GM12891 (cell line): ENCODE data around the gene ANKRD10.

Source experiments
- DNase-seq: peaks from one replicate; pipeline ENCODE4 v3.0.0; 2011; ENCODE audit warnings: low spot score; ENCODE audit not compliant: insufficient read length
- FAIRE-seq: peaks from 2 replicates; lab custom pipeline; 2011; peaks lifted over from hg19 to GRCh38; lab: Jason Lieb, UNC
- PAX5 ChIP-seq: IDR thresholded peaks from 2 replicates; pipeline ENCODE4 v1.6.1; 2011; ENCODE audit warnings: low read length, moderate library complexity, mild to moderate bottlenecking; ENCODE audit not compliant: insufficient read depth, severe bottlenecking
- POLR2A ChIP-seq: IDR thresholded peaks from 2 replicates; pipeline ENCODE4 v1.6.1; 2011; ENCODE audit warnings: low read depth, low read length, control low read depth
- POLR2AphosphoS5 ChIP-seq: IDR thresholded peaks from 2 replicates; pipeline ENCODE4 v1.6.1; 2011; ENCODE audit warnings: low read depth, low read length, control low read depth
- POU2F2 ChIP-seq: IDR thresholded peaks from 2 replicates; pipeline ENCODE4 v1.6.1; 2011; ENCODE audit warnings: low read depth, mild to moderate bottlenecking, control low read depth, low read length, moderate library complexity
- SPI1 ChIP-seq: IDR thresholded peaks from 2 replicates; pipeline ENCODE4 v1.6.1; 2011; ENCODE audit warnings: low read depth, low read length, control low read depth
- TAF1 ChIP-seq: IDR thresholded peaks from 2 replicates; pipeline ENCODE4 v1.6.1; 2011; ENCODE audit warnings: low read depth, low read length, control low read depth

ANKRD10 gene

DNA sequence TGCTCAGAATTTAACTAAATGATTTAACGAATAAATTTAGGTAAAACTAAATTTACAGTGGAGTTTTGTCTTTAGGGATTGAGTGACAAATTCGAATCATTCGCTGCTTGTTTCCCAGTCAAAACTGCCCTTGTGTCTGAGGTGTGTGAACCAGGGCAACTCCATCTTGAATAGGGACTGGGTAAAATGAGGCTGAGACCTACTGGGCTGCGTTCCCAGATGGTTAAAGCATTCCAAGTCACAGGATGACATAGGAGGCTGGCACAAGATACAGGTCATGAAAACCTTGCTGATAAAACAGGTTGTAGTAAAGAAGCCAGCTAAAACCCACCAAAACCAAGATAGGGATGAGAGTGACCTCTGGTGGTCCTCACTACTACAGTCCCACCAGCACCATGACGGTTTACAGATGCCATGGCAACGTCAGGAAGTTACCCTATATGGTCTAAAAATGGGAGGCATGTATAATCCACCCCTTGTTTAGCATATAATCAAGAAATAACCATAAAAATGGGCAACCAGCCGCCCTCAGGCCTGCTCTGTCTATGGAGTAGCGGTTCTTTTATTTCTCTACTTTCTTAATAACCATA is 10.2 kb upstream of the ANKRD10 start:
- FAIRE-seq (peak; percentile 70), DNase-seq (no peak)
- TF ChIP-seq POLR2AphosphoS5 = no peak
- no peak for TF ChIP-seq POU2F2
- TF ChIP-seq PAX5 = no peak
- TF ChIP-seq SPI1 = no peak
- TF ChIP-seq TAF1 = no peak
- no peak for TF ChIP-seq POLR2A

DNA sequence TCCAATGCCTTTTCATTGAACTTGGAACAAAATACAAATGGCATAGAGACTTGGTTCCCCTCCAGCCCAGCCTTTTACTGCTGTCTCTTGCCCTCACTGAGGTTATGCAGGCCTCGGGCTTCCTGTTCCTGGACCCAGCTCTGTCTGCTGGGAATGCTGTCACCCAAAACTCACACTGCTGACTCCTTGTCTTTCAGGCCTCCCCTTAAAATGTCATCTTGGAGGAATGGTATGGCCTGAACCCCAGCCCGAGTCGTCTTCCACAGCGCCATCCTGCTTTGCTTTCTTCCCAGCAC is 9.7 kb upstream of the ANKRD10 start:
- DNase-seq (no peak), FAIRE-seq (no peak)
- TF ChIP-seq POU2F2 (no peak), PAX5 (no peak), TAF1 (no peak), POLR2A (no peak), POLR2AphosphoS5 (no peak), SPI1 (no peak)

DNA sequence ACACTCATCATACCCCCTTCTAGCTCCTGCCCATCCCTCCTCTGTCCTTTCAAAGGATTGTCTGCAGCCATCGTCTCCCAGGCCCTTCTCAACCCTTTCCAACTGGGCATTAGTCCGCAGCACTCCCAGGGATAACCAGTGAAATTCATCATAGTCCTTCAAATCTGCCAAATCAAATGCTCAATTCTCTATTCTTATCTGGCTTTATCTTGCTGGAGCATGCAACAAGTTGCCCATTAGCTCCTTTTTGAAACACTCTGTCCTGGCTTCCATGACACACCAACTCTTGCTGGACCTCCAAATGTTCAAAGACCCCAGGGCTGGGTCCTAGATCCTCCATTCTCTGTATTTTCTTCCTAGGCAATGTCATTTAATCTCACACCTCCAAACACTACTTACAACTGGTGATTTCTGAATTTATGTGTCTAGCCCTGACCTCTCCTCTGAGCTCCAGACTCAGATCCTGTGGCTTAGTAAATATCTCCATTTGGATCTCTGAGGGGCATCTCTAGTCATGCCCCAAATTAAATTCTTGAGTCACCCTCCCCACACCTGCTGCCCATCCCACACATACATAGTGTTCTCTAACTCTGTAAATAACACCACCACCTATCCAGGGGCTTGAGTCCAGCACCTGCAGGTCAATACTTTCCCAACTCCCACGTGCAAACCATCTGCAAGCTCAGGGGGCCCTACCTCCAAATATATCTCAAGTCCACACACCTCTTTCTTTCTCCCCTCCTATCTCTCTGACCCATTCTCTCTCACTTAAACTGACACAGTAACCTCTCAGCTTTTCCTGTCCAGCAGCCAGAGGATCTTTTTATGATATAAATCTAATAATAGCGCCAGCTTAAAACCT is 9.1 kb upstream of the ANKRD10 start:
- TF ChIP-seq PAX5 = no peak
- no peak for TF ChIP-seq POLR2AphosphoS5
- TF ChIP-seq SPI1 = no peak
- TF ChIP-seq POU2F2 = no peak
- TF ChIP-seq TAF1 = no peak
- FAIRE-seq = no peak
- no peak for DNase-seq

DNA sequence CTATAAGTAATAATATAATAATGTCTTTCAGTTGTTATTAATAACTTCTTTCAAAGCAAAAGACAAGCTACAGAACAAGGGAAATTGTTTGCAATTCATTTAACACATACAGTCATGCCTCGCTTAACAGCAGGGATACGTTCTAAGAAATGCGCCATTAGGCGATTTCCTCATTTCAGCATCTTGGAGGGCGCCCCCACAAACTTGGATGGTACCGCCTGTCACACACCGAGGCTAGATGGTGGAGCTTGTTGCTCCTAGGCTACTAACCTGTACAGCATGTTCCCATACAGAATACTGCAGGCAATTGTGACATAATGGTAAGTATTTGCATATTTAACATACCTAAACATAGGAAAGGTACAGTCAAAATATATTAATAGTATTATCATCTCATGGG is 8.2 kb upstream of the ANKRD10 start:
- DNase-seq = no peak
- peak; percentile 31 for FAIRE-seq

GRCh38 chr13:110922506-110922905 is 7.6 kb upstream of the ANKRD10 start:
- TF ChIP-seq POLR2A = no peak
- TF ChIP-seq TAF1 = no peak
- TF ChIP-seq SPI1 = no peak
- no peak for TF ChIP-seq POLR2AphosphoS5
- TF ChIP-seq POU2F2 = no peak
- TF ChIP-seq PAX5 = no peak
- no peak for DNase-seq
- no peak for FAIRE-seq

More for the DNA sequence above, 8.2 kb upstream of the ANKRD10 start:
- no peak for TF ChIP-seq SPI1
- TF ChIP-seq TAF1 = no peak
- TF ChIP-seq POU2F2 = no peak
- no peak for TF ChIP-seq POLR2AphosphoS5

DNA sequence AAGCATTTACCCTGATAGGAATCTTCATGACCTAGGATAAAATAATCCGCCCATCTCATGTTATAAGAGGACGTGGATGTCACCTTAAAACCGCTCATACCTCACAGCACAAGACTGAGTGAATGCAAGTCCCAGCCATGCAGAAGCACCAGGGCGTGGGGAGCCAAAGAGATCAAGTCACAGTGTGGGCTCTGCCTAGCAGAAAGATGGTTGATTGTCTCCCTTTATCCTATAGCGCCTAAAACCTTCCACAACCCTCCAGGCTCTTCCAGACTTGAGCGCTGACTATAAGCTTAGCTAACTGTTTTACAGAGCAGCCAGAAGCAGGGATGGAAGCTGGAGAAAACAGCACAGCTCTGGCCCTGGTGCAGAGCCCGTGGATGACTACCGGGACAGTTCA is 6.8 kb upstream of the ANKRD10 start:
- DNase-seq = no peak
- TF ChIP-seq TAF1 (no peak), POU2F2 (no peak), POLR2A (no peak), POLR2AphosphoS5 (no peak), SPI1 (no peak)
- peak; percentile 50 for FAIRE-seq

DNA sequence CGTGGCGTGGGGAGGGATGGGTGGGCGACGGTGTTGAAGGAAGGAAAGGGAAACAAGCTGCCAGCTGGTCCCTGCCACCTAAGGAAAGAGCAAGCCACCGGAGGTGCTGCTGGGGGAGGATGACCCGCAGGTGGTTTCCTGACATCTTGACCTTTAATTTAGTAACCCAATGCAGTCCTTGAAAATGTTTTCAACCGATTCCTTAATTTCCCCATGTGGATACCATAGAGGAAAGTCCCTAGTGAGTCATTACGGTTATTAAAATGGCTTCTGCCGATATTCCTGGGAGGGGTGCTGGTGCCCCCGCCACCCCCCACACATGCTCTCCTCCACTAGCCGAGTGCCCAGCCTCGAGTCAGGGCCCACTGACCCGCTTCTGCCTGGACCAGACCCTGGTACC is 6.3 kb upstream of the ANKRD10 start:
- no peak for TF ChIP-seq PAX5
- TF ChIP-seq POLR2AphosphoS5 = no peak
- no peak for TF ChIP-seq SPI1
- TF ChIP-seq POLR2A = no peak
- no peak for TF ChIP-seq POU2F2
- TF ChIP-seq TAF1 = no peak
- no peak for DNase-seq
- peak; percentile 62 for FAIRE-seq

- TF ChIP-seq TAF1 = no peak
- TF ChIP-seq PAX5 = no peak
- TF ChIP-seq POLR2AphosphoS5 = no peak
- TF ChIP-seq POLR2A = no peak
- no peak for TF ChIP-seq SPI1
- TF ChIP-seq POU2F2 = no peak
- DNase-seq (no peak), FAIRE-seq (no peak)
Observed at GRCh38 chr13:110920038-110920437, 5.2 kb upstream of the ANKRD10 start.

DNA sequence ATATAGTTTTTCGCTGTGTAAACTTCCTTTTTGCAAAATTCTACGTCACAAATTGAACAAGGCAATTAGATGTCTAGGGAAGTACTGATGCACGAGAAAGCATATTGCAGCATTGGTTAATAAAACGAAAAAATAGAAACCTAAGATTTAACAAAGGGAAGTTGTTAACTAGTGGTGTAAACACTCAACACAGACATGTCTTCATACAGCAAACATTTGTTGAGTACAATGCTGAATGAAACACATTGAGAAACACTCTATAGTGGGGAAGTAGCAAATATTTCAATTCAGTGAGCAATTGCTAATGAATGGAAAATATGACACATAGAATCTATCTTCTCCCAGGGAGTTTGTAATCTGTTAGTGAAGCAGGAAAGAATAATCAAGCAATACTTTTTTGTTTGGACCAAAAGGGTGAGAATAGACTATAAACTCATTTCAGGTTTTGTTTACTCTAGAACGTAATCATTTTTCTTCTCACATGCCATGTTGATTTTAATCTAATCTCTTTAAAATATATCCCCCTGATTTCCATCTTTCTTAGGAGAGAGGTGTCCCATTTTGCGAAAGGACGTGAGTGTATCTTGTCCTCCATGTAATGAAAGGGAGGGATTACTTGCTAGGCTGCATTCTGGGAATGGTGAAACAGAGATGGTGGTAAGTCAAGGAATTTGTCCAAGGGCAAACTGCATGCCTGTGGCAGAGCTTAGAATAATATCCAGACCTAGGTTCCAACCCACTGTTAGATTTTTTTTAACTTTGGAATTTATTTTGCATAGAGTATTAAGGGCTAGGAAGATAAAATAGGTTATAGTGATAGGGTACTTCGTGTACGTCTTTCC is 1.7 kb upstream of the ANKRD10 start:
- peak; percentile 54 for FAIRE-seq
- DNase-seq = no peak
- no peak for TF ChIP-seq POLR2AphosphoS5
- no peak for TF ChIP-seq POLR2A
- no peak for TF ChIP-seq POU2F2
- TF ChIP-seq TAF1 = no peak
- TF ChIP-seq PAX5 = no peak
- TF ChIP-seq SPI1 = no peak

GRCh38 chr13:110915874-110916206 is 971 bp upstream of the ANKRD10 start:
- TF ChIP-seq PAX5 (no peak), POLR2AphosphoS5 (no peak), SPI1 (no peak), POLR2A (no peak), POU2F2 (no peak), TAF1 (no peak)
- no peak for DNase-seq
- no peak for FAIRE-seq
